ENCODE measurements around the gene HS3ST5. TPM values are rescaled to one million over a fixed set of nuclear protein-coding genes. Genes with fewer than 3 reads are reported as not detected.
"Not testable (repeated sequence)": the region's sequence is repeated elsewhere in the genome, so short reads cannot be mapped to it uniquely, and the experiment has no call there.

The HS3ST5 gene
- total RNA-seq, 4 donors from 2014 or later: not detected

DNA sequence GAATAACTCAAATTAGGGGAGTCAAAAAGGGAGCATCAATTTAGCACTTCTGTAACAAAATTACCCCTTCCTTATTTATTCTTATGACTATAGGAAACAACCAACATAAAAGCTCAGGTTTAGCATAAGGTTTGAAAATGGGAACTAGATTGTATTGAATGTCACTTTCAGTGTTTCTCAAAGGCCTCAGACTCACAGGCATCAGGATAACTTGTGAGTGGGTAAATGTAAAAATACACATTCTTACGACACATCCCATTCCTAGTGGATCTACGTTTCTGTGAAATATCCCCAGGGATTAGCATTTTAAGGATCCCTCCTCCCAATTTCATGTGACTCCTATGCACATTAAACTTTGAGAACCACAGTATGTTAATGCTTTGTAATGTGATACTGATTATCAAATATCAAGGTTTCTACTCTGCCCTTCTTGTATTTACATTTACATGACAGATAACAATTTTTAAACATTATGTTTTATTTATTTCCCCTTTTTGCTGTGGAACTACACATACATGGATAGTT lies 114.8 kb downstream of the HS3ST5 start:
- no peak for DNase-seq (ENCODE audit: low spot score in 2 of 2)
- WGBS: 64% methylated on average over 2 of the region's 2 CpGs
- H3K27ac ChIP-seq: no peak overlapping the region
- H3K36me3 ChIP-seq: no peaks in the 10 kb centered on the region
- TF ChIP-seq EP300 (IDR thresholded peaks at IDR 0.05) (no peak), POLR2AphosphoS5 (IDR thresholded peaks at IDR 0.05) (no peak), POLR2A (IDR thresholded peaks at IDR 0.05) (no peak)
- TF ChIP-seq, protein P1, sequence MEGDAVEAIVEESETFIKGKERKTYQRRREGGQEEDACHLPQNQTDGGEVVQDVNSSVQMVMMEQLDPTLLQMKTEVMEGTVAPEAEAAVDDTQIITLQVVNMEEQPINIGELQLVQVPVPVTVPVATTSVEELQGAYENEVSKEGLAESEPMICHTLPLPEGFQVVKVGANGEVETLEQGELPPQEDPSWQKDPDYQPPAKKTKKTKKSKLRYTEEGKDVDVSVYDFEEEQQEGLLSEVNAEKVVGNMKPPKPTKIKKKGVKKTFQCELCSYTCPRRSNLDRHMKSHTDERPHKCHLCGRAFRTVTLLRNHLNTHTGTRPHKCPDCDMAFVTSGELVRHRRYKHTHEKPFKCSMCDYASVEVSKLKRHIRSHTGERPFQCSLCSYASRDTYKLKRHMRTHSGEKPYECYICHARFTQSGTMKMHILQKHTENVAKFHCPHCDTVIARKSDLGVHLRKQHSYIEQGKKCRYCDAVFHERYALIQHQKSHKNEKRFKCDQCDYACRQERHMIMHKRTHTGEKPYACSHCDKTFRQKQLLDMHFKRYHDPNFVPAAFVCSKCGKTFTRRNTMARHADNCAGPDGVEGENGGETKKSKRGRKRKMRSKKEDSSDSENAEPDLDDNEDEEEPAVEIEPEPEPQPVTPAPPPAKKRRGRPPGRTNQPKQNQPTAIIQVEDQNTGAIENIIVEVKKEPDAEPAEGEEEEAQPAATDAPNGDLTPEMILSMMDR (IDR thresholded peaks at IDR 0.05): no peak
- H3K4me1 ChIP-seq: no peaks in the 10 kb centered on the region
- H3K9me3 ChIP-seq: peaks cover 4% of the 10 kb centered on the region
- no peak overlapping the region for H3K4me3 ChIP-seq
- no peaks in the 10 kb centered on the region for H3K27me3 ChIP-seq

DNA sequence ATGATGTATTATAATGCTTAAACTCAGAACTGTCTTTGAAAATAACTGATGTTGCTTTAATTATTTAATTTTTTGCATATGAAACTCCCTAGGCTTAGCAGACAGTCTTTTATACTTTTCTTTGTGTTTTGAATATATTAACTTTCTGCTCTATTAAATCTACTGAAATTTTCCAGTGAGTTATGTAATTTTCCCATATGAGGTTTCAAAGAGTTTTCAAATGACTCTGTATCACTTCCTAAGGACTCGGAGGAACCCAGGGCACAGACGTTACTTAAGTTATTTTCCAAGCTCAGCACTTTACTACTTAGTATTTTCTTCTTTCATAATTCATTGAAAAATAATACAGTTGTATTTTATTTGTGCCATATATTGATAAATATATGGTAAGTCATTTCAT lies 122.6 kb downstream of the HS3ST5 start:
- H3K9me3 ChIP-seq: no peaks in the 10 kb centered on the region
- no peaks in the 10 kb centered on the region for H3K27me3 ChIP-seq
- no peak overlapping the region for H3K4me3 ChIP-seq
- no peak overlapping the region for H3K27ac ChIP-seq
- no peaks in the 10 kb centered on the region for H3K36me3 ChIP-seq
- 69% methylated on average over 2 of the region's 2 CpGs for WGBS
- no peaks in the 10 kb centered on the region for H3K4me1 ChIP-seq
- DNase-seq (ENCODE audit: low spot score in 2 of 2): no peak
- TF ChIP-seq POLR2A (IDR thresholded peaks at IDR 0.05) (no peak), EP300 (IDR thresholded peaks at IDR 0.05) (no peak), POLR2AphosphoS5 (IDR thresholded peaks at IDR 0.05) (no peak)
- TF ChIP-seq, protein P1 (IDR thresholded peaks at IDR 0.05): no peak

DNA sequence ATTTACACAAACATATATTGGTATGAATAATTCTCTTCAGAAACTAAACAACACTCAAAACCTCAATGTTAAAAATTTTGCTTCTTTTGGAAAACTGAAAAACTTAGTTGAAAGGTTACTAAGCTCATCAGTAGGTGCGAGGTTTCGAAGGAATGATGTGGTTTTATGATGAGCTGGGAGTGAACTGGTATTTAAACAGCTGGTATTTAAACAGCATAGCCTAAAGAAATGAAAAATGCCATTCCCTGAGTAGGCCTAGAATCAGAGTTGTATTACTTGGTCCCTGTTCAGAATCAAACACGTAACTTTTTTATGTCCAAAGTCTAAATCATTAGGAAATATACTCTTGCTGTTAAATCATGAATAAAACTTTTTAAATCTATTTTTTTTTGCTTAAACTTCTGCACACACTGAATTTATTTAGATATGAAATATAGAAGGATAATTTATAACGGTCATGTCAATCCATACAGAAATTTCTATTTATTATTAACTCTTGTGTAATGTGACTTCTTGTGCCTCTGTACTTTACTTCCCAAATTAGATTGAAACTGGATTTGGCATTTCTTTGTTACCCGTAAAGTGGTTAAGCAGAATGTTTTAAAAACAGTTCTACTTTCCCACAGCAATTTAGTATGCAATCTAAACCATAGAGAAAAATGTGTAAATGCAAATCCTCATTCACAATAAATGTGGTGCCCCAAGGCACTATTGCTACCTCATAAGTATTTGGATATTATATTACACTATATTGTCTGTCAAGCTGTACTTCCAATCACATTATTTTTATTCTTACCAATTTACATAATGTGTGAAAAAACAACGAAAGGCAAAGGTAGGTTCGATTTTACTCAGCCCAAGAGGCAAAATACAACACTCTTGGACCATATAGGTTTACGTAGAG lies 124.1 kb downstream of the HS3ST5 start:
- Histone ChIP-seq H3K27me3 (no peaks in the 10 kb centered on the region), H3K27ac (no peak overlapping the region), H3K36me3 (no peaks in the 10 kb centered on the region), H3K4me1 (no peaks in the 10 kb centered on the region), H3K9me3 (no peaks in the 10 kb centered on the region), H3K4me3 (no peak overlapping the region)
- no peak for DNase-seq (ENCODE audit: low spot score in 2 of 2)
- TF ChIP-seq, protein P1 (IDR thresholded peaks at IDR 0.05): no peak
- TF ChIP-seq EP300 (IDR thresholded peaks at IDR 0.05) (no peak), POLR2A (IDR thresholded peaks at IDR 0.05) (no peak), POLR2AphosphoS5 (IDR thresholded peaks at IDR 0.05) (no peak)
- 88% methylated on average over 8 of the region's 8 CpGs for WGBS

DNA sequence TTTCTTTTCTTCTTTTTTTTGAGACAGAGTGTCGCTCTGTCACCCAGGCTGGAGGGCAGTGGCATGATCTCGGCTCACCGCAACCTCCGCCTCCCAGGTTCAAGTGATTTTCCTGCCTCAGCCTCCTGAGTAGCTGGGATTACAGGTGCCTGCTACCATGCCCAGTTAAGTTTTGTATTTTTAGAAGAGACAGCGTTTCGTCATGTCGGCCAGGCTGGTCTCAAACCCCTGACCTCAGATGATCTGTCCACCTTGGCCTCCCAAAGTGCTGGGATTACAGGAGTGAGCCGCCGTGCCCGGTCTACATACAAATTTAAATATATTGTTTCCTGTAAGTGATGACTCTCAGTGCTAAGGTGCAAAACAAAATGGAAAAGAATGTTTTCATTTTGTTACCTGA lies 124.8 kb downstream of the HS3ST5 start:
- not testable (repeated sequence) for DNase-seq (ENCODE audit: low spot score in 2 of 2); H3K27me3 ChIP-seq; H3K27ac ChIP-seq; H3K4me3 ChIP-seq; H3K9me3 ChIP-seq; H3K4me1 ChIP-seq; H3K36me3 ChIP-seq
- WGBS: 86% methylated on average over 10 of the region's 10 CpGs

DNA sequence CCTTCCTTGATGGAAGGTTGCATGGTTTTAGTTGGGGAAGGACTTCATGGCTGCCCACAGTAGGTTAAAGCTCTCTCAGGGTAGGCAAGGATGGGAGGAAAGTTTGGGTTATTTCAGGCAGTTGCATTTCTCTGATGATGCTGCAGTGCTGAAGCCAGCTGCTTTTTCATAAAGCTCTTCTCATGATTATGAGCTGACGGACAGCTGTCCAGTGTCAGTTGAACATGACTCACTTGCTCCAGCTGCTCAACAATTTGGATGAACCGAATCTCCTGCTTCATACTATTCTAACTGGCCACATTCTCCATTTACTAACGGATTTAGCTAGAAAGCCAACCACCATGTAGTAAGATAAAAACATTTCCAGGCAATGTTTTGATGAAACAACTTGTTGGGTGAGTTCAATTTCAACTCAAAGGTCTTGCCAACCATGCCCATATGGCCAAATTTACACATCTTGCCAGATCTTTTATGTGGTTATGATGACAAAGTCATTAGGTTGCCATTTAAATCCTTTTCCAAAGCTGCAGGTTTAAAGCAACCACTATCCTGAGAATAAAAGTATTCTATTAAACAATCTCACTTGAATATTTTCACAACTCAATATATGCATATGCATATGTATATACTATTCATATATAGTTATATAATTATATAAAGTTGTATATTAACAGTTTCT lies 125.9 kb downstream of the HS3ST5 start:
- Histone ChIP-seq H3K4me1 (no peaks in the 10 kb centered on the region), H3K9me3 (no peaks in the 10 kb centered on the region), H3K36me3 (no peaks in the 10 kb centered on the region), H3K4me3 (no peak overlapping the region), H3K27ac (no peak overlapping the region), H3K27me3 (no peaks in the 10 kb centered on the region)
- TF ChIP-seq POLR2A (IDR thresholded peaks at IDR 0.05) (no peak), POLR2AphosphoS5 (IDR thresholded peaks at IDR 0.05) (no peak), EP300 (IDR thresholded peaks at IDR 0.05) (no peak)
- TF ChIP-seq, protein P1 (IDR thresholded peaks at IDR 0.05): no peak
- 85% methylated on average over 3 of the region's 3 CpGs for WGBS
- DNase-seq (ENCODE audit: low spot score in 2 of 2): no peak

Measured in suprapubic skin (tissue), 4 donors.